ENCODE results near the gene RAD54L2.

RAD54L2 gene

DNA sequence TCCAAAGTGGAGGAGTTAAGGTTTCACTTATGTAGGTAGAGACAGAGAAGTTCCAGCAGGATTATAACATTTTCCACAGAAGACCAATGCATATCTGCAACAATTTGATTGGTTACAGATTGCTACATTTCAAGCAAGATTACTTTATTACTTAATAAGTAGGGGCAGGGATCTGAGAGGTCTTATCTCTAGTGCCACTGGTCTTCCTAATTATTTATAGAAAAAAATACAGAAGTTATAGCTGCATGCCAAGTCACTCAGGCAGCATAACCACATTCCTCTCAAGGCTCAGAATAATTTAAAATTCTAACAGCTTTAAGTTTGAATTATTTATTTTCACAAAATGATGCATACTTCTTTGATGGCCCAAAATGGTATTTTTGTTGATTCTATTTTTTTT lies 30.5 kb downstream of the RAD54L2 start (continued):
- no peak for TF ChIP-seq ZNF146 (tag by site-specific recombination; IDR thresholded peaks at IDR 0.05)
- TF ChIP-seq, protein P1, sequence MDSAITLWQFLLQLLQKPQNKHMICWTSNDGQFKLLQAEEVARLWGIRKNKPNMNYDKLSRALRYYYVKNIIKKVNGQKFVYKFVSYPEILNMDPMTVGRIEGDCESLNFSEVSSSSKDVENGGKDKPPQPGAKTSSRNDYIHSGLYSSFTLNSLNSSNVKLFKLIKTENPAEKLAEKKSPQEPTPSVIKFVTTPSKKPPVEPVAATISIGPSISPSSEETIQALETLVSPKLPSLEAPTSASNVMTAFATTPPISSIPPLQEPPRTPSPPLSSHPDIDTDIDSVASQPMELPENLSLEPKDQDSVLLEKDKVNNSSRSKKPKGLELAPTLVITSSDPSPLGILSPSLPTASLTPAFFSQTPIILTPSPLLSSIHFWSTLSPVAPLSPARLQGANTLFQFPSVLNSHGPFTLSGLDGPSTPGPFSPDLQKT (IDR thresholded peaks at IDR 0.05; ENCODE audit: borderline replicate concordance, low read depth, low read length): no peak
- TF ChIP-seq ZNF660 (tag by site-specific recombination; IDR thresholded peaks at IDR 0.05): no peak

DNA sequence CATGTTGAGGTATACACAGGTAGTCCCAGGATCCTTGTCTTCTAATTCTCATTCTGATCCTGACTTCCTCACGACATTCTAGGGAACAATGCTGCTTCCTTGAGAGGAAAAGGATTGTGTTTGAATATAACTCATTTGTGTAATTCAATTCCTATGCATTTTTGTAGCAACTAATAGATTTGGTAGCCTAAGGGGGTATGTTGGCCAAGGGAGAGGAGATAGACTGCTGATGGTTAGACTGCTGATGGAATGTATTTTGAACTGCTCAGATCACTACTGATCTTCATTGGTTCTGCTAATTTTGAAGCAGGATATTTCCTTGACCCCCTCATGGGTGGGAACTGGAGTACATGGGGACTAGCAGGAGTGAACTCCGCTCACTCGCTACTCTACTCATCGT lies 39.7 kb downstream of the RAD54L2 start:
- no peaks in the 10 kb centered on the region for H3K9me3 ChIP-seq (ENCODE audit: control insufficient read depth, insufficient read depth, low read depth, low read length)
- TF ChIP-seq ZNF426 (tag by site-specific recombination; IDR thresholded peaks at IDR 0.05) (no peak), ZFP69B (tag by site-specific recombination; IDR thresholded peaks at IDR 0.05) (no peak), ZIC2 (tag by site-specific recombination; IDR thresholded peaks at IDR 0.05) (no peak), ZNF843 (tag by site-specific recombination; IDR thresholded peaks at IDR 0.05) (no peak), ZNF658 (tag by site-specific recombination; IDR thresholded peaks at IDR 0.05) (no peak), ZNF350 (tag by site-specific recombination; IDR thresholded peaks at IDR 0.05) (no peak), SP2 (tag by site-specific recombination; IDR thresholded peaks at IDR 0.05) (no peak), ZNF626 (tag by site-specific recombination; IDR thresholded peaks at IDR 0.05) (no peak), ZNF514 (tag by site-specific recombination; IDR thresholded peaks at IDR 0.05) (no peak)
- TF ChIP-seq, protein P2, sequence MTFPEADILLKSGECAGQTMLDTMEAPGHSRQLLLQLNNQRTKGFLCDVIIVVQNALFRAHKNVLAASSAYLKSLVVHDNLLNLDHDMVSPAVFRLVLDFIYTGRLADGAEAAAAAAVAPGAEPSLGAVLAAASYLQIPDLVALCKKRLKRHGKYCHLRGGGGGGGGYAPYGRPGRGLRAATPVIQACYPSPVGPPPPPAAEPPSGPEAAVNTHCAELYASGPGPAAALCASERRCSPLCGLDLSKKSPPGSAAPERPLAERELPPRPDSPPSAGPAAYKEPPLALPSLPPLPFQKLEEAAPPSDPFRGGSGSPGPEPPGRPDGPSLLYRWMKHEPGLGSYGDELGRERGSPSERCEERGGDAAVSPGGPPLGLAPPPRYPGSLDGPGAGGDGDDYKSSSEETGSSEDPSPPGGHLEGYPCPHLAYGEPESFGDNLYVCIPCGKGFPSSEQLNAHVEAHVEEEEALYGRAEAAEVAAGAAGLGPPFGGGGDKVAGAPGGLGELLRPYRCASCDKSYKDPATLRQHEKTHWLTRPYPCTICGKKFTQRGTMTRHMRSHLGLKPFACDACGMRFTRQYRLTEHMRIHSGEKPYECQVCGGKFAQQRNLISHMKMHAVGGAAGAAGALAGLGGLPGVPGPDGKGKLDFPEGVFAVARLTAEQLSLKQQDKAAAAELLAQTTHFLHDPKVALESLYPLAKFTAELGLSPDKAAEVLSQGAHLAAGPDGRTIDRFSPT (tag by site-specific recombination; IDR thresholded peaks at IDR 0.05): no peak
- TF ChIP-seq, protein P3, sequence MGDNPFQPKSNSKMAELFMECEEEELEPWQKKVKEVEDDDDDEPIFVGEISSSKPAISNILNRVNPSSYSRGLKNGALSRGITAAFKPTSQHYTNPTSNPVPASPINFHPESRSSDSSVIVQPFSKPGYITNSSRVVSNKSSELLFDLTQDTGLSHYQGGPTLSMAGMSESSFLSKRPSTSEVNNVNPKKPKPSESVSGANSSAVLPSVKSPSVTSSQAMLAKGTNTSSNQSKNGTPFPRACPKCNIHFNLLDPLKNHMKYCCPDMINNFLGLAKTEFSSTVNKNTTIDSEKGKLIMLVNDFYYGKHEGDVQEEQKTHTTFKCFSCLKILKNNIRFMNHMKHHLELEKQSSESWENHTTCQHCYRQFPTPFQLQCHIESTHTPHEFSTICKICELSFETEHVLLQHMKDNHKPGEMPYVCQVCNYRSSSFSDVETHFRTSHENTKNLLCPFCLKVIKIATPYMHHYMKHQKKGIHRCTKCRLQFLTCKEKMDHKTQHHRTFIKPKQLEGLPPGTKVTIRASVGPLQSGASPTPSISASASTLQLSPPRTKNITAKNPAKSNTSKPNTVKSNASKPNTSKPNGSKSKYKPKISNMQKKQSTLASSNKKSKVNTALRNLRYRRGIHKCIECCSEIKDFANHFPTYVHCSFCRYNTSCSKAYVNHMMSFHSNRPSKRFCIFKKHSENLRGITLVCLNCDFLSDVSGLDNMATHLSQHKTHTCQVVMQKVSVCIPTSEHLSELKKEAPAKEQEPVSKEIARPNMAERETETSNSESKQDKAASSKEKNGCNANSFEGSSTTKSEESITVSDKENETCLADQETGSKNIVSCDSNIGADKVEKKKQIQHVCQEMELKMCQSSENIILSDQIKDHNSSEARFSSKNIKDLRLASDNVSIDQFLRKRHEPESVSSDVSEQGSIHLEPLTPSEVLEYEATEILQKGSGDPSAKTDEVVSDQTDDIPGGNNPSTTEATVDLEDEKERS (tag by site-specific recombination; IDR thresholded peaks at IDR 0.05): no peak
- H3K4me1 ChIP-seq (ENCODE audit: control insufficient read depth, insufficient read depth, low read length): 0 out of 2 replicates have a peak, but pooled peaks cover 3% of the 10 kb centered on the region
- H3K4me3 ChIP-seq (ENCODE audit: low read depth, low read length): no peak overlapping the region
- H3K27ac ChIP-seq (ENCODE audit: extremely low read depth, low read depth, low read length): no peak overlapping the region
- ChIA-PET CTCF (interaction anchor here (0.6 to 0.7 kb wide), 2 partner anchors 12 to 65 kb away, joined by 3 to 5 read pairs; no protein-coding TSS in a partner anchor), POLR2A (no interaction called here)
- H3K36me3 ChIP-seq (ENCODE audit: control insufficient read depth in 2 of 2, insufficient read depth in 1 of 2, low read length in 2 of 2): peaks cover 0 to 7% of the 10 kb centered on the region in 2 experiments; a peak in 1 of 3 replicates

DNA sequence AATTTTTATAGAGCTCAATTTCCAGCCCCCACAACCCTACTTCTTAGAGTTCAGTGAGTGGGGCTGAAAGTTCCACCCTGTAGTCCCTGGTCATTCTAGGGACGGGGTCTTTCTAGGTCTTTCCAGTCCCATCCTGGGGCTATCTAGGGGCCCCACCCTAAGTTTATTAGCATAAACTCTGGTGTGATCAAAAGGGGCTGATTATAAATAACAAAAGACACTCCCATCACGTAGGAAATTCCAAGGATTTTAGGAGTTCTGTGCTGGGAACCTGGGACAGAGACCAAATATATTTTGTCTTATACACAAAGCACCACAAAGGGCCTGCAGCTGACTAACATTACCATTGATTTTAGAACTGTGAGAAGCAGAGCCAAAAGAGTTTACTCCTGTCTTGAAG lies 41.9 kb downstream of the RAD54L2 start:
- no peak overlapping the region for H3K4me3 ChIP-seq (ENCODE audit: low read depth, low read length)
- peaks cover 0 to 3% of the 10 kb centered on the region in 2 experiments; a peak in 1 of 3 replicates for H3K36me3 ChIP-seq (ENCODE audit: control insufficient read depth in 2 of 2, insufficient read depth in 1 of 2, low read length in 2 of 2)
- H3K9me3 ChIP-seq (ENCODE audit: control insufficient read depth, insufficient read depth, low read depth, low read length): no peaks in the 10 kb centered on the region
- H3K27ac ChIP-seq (ENCODE audit: extremely low read depth, low read depth, low read length): no peak overlapping the region
- POLR2A ChIA-PET: no interaction called here
- 0 out of 2 replicates have a peak, but pooled peaks cover 3% of the 10 kb centered on the region for H3K4me1 ChIP-seq (ENCODE audit: control insufficient read depth, insufficient read depth, low read length)
- CTCF ChIA-PET: interaction anchor here (0.5 to 0.6 kb wide), 2 partner anchors 224 to 509 kb away, joined by 3 to 4 read pairs; no protein-coding TSS in a partner anchor
- TF ChIP-seq ZNF37A (tag by site-specific recombination; IDR thresholded peaks at IDR 0.05) (no peak), ZNF530 (tag by site-specific recombination; IDR thresholded peaks at IDR 0.05; ENCODE audit: low read depth) (no peak), ZBTB8A (tag by site-specific recombination; IDR thresholded peaks at IDR 0.05) (no peak), ZBTB48 (tag by site-specific recombination; IDR thresholded peaks at IDR 0.05) (no peak), ZNF660 (tag by site-specific recombination; IDR thresholded peaks at IDR 0.05) (no peak), ZNF624 (tag by site-specific recombination; IDR thresholded peaks at IDR 0.05) (no peak), SP3 (tag by site-specific recombination; IDR thresholded peaks at IDR 0.05) (no peak), ZNF555 (tag by site-specific recombination; conservative IDR thresholded peaks at IDR 0.05) (no peak), ZNF544 (tag by site-specific recombination; IDR thresholded peaks at IDR 0.05) (no peak), ZNF146 (tag by site-specific recombination; IDR thresholded peaks at IDR 0.05) (no peak)
- TF ChIP-seq, protein P4, sequence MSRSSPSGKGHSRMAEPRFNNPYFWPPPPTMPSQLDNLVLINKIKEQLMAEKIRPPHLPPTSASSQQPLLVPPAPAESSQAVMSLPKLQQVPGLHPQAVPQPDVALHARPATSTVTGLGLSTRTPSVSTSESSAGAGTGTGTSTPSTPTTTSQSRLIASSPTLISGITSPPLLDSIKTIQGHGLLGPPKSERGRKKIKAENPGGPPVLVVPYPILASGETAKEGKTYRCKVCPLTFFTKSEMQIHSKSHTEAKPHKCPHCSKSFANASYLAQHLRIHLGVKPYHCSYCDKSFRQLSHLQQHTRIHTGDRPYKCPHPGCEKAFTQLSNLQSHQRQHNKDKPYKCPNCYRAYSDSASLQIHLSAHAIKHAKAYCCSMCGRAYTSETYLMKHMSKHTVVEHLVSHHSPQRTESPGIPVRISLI (tag by site-specific recombination; IDR thresholded peaks at IDR 0.05): no peak
- TF ChIP-seq, protein P5, sequence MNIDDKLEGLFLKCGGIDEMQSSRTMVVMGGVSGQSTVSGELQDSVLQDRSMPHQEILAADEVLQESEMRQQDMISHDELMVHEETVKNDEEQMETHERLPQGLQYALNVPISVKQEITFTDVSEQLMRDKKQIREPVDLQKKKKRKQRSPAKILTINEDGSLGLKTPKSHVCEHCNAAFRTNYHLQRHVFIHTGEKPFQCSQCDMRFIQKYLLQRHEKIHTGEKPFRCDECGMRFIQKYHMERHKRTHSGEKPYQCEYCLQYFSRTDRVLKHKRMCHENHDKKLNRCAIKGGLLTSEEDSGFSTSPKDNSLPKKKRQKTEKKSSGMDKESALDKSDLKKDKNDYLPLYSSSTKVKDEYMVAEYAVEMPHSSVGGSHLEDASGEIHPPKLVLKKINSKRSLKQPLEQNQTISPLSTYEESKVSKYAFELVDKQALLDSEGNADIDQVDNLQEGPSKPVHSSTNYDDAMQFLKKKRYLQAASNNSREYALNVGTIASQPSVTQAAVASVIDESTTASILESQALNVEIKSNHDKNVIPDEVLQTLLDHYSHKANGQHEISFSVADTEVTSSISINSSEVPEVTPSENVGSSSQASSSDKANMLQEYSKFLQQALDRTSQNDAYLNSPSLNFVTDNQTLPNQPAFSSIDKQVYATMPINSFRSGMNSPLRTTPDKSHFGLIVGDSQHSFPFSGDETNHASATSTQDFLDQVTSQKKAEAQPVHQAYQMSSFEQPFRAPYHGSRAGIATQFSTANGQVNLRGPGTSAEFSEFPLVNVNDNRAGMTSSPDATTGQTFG (tag by site-specific recombination; IDR thresholded peaks at IDR 0.05; ENCODE audit: borderline replicate concordance): no peak

All from HEK293 (cell line).